MCF 10A (cell line): ENCODE data around the gene NDUFS2. TPM values are rescaled to one million over a fixed set of nuclear protein-coding genes. Genes with fewer than 3 reads are reported as not detected.

Experiments
- BruUV-seq: library from RNA; stranded (reverse); fragments of 400-500 nt; replicated peaks from 2 replicates; lab custom pipeline; 2021; lab: Mats Ljungman, UMichigan
- CTCF ChIA-PET: fragments of 300-600 bp; sonication (Branson Sonifier 250); formaldehyde crosslinking; extraction: SDS; loops from one replicate; lab custom pipeline; 2021; ENCODE audit warnings: antibody characterized with exemption, inconsistent platforms; lab: Yijun Ruan, JAX
- POLR2A ChIA-PET: fragments of 300-600, 350-650 bp; sonication (Branson Sonifier 250); formaldehyde crosslinking; extraction: SDS; loops from one replicate; lab custom pipeline; 2020; ENCODE audit warnings: antibody characterized with exemption, inconsistent platforms; lab: Yijun Ruan, JAX
- DNase-seq: peaks from one replicate; pipeline ENCODE4 v3.0.0-alpha.2; 2018; ENCODE audit not compliant: unreplicated experiment
- H3K27ac Mint-ChIP-seq: one replicate; pipeline ENCODE4 v1.8.0; 2022; ENCODE audit warnings: mild to moderate bottlenecking, low read depth, mixed read lengths; ENCODE audit not compliant: unreplicated experiment
- H3K27me3 Mint-ChIP-seq: one replicate; pipeline ENCODE4 v1.8.0; 2022; ENCODE audit warnings: mixed read lengths; ENCODE audit not compliant: insufficient read depth, unreplicated experiment
- H3K36me3 Mint-ChIP-seq: one replicate; pipeline ENCODE4 v1.8.0; 2022; ENCODE audit warnings: mild to moderate bottlenecking, moderate library complexity, mixed read lengths; ENCODE audit not compliant: insufficient read depth, unreplicated experiment
- H3K4me1 Mint-ChIP-seq: one replicate; pipeline ENCODE4 v1.8.0; 2022; ENCODE audit warnings: mixed read lengths; ENCODE audit not compliant: insufficient read depth, unreplicated experiment
- H3K4me3 Mint-ChIP-seq: one replicate; pipeline ENCODE4 v1.8.0; 2022; ENCODE audit warnings: mild to moderate bottlenecking, moderate library complexity, mixed read lengths; ENCODE audit not compliant: unreplicated experiment
- H3K9me3 Mint-ChIP-seq: one replicate; pipeline ENCODE4 v1.8.0; 2022; ENCODE audit warnings: mixed read lengths; ENCODE audit not compliant: unreplicated experiment
- CTCF ChIP-seq: fragments of 200-600 bp; IDR thresholded peaks from one replicate; pipeline ENCODE4 v1.8.0; 2022; ENCODE audit warnings: antibody characterized with exemption, mild to moderate bottlenecking; ENCODE audit not compliant: unreplicated experiment
- intact Hi-C: fragments of 100-400 bp; cut with micrococcal nuclease; formaldehyde crosslinking; loops from 2 replicates; pipeline ENCODE4 v1.14.1; 2022
- total RNA-seq: library from RNA; stranded (reverse); gene quantifications from 2 replicates; pipeline ENCODE4 v1.2.3, GENCODE V29; 2022

Gene NDUFS2
- total RNA-seq, 1 experiment from 2014 or later: 149 TPM

- Mint-ChIP-seq H3K36me3 (peaks cover 58% of the 10 kb centered on the region), H3K4me3 (peak overlapping the region; percentile 87), H3K27me3 (no peaks in the 10 kb centered on the region), H3K27ac (peak overlapping the region; percentile 94), H3K4me1 (peaks cover 45% of the 10 kb centered on the region), H3K9me3 (no peaks in the 10 kb centered on the region)
- DNase-seq: no peak
- intact Hi-C loops: no loop called here
- CTCF ChIA-PET: interaction anchor here (0.6 kb wide), 1 partner anchor 151 kb away, joined by 4 read pairs; no protein-coding TSS in a partner anchor
- POLR2A ChIA-PET: interaction anchor here (0.7 to 3.5 kb wide), 3 partner anchors 21 to 43 kb away, joined by 3 to 20 read pairs (median 13); partner anchors contain the start of genes NDUFS2, NIT1 and PFDN2
- no TSS peak for BruUV-seq
- no peak for TF ChIP-seq CTCF
Measured at GRCh38 chr1:161159913-161160243, 42.3 kb upstream of the NDUFS2 start.

- Mint-ChIP-seq H3K9me3 (no peaks in the 10 kb centered on the region), H3K27me3 (no peaks in the 10 kb centered on the region), H3K4me3 (peak overlapping the region; percentile 87), H3K36me3 (peaks cover 66% of the 10 kb centered on the region), H3K4me1 (peaks cover 45% of the 10 kb centered on the region), H3K27ac (no peak overlapping the region)
- intact Hi-C loops: no loop called here
- no peak for DNase-seq
- TF ChIP-seq CTCF: no peak
- no TSS peak for BruUV-seq
- ChIA-PET CTCF (interaction anchor here (0.6 to 0.7 kb wide), 2 partner anchors 150 to 1963 kb away, joined by 3 to 4 read pairs; no protein-coding TSS in a partner anchor), POLR2A (interaction anchor here (0.8 kb wide), 2 partner anchors 41 to 153 kb away, joined by 3 to 4 read pairs; partner anchors contain the start of genes NDUFS2 and SDHC)
Measured at GRCh38 chr1:161160671-161161145, 41.5 kb upstream of the NDUFS2 start.

GRCh38 chr1:161161652-161162051 is 40.5 kb upstream of the NDUFS2 start:
- no peak for DNase-seq
- Mint-ChIP-seq H3K9me3 (no peaks in the 10 kb centered on the region), H3K27me3 (no peaks in the 10 kb centered on the region), H3K4me1 (peaks cover 53% of the 10 kb centered on the region), H3K4me3 (no peak overlapping the region), H3K27ac (peak overlapping the region; percentile 25), H3K36me3 (peaks cover 68% of the 10 kb centered on the region)
- POLR2A ChIA-PET: interaction anchor here (0.6 to 1.5 kb wide), 4 partner anchors 8 to 696 kb away, joined by 3 to 7 read pairs (median 4); partner anchors contain the start of genes B4GALT3, NDUFS2 and UFC1
- intact Hi-C loops: no loop called here
- CTCF ChIA-PET: interaction anchor here (0.6 to 1.3 kb wide), 6 partner anchors 14 to 220 kb away, joined by 3 read pairs; no protein-coding TSS in a partner anchor
- TF ChIP-seq CTCF: no peak
- no TSS peak for BruUV-seq

- TF ChIP-seq CTCF: no peak
- DNase-seq: no peak
- POLR2A ChIA-PET: interaction anchor here (0.6 to 1.5 kb wide), 3 partner anchors 8 to 696 kb away, joined by 3 to 7 read pairs (median 6); partner anchors contain the start of genes B4GALT3 and UFC1
- no peak overlapping the region for H3K4me3 Mint-ChIP-seq
- peaks cover 64% of the 10 kb centered on the region for H3K36me3 Mint-ChIP-seq
- no TSS peak for BruUV-seq
- H3K4me1 Mint-ChIP-seq: peaks cover 56% of the 10 kb centered on the region
- H3K27ac Mint-ChIP-seq: peak overlapping the region; percentile 72
- no peaks in the 10 kb centered on the region for H3K9me3 Mint-ChIP-seq
- H3K27me3 Mint-ChIP-seq: no peaks in the 10 kb centered on the region
- intact Hi-C loops: no loop called here
- CTCF ChIA-PET: interaction anchor here (0.6 to 1.3 kb wide), 7 partner anchors 14 to 220 kb away, joined by 3 read pairs; no protein-coding TSS in a partner anchor
Measured at GRCh38 chr1:161162052-161162451, 40.1 kb upstream of the NDUFS2 start.
